Measurements from ENCODE around the gene PCIF1.

Gene PCIF1

DNA sequence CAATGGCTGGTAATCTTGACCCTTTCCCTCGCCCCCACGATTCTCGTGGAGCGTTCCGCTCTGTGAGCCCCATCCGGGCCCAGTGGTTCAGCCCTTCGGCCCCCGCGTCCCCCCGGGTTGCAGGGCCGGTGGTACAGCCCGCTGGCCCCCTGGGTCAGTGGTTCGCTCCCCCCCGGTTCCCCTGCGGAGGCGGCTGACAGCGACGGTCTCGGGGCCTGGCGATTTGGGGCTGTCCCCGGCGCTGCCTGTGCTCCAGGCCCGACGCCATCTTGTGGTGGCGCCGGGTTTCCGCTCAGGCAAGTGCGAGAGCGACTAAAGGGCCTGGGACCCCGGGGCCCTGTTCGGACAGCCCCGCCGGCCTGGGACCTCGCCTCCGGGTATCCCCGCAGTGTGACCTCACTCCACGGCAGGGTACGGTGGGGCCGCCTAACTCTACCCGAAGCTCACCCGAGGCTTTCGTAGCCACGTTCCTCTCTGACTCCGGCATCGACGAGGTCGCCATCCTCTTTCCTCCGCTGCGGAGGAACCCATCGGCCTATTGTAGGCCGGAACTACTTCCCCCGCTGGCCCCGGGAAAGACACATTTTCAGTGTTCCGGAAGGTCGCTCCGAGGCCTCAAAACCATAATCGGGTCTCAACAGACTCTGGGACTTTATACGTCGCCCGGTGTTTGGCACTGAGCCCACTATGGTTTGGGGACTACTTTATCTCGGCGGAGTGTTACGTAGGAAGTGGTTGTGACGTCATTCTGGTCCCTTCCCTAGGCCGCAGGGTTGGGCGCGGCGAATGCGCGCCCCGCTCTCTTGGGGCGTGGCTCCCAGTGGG is 37.4 kb downstream of the PCIF1 start, which contains the start of gene ZNF335 (continued):
- TF ChIP-seq ZNF76 (tag by site-specific recombination; IDR thresholded peaks at IDR 0.05; ENCODE audit: borderline replicate concordance, low read depth) (peak; percentile 91), GLIS2 (tag by site-specific recombination; IDR thresholded peaks at IDR 0.05) (peak; percentile 99), OVOL3 (tag by site-specific recombination; IDR thresholded peaks at IDR 0.05) (peak; percentile 95), ZBTB21 (tag by site-specific recombination; IDR thresholded peaks at IDR 0.05) (peak; percentile 100), ZNF48 (tag by site-specific recombination; IDR thresholded peaks at IDR 0.05) (no peak), ZFHX2 (tag by site-specific recombination; conservative IDR thresholded peaks at IDR 0.05) (peak; percentile 91), SP3 (tag by site-specific recombination; IDR thresholded peaks at IDR 0.05) (peak; percentile 98), MEIS1 (CRISPR knock-in tag; IDR thresholded peaks at IDR 0.05; ENCODE audit: borderline replicate concordance) (no peak), TRIM28 (IDR thresholded peaks at IDR 0.05; ENCODE audit: borderline replicate concordance, low read length) (no peak), ZNF214 (tag by site-specific recombination; IDR thresholded peaks at IDR 0.05; ENCODE audit: borderline replicate concordance) (peak; percentile 41; the same call in 1 of the 2 replicates), SALL2 (tag by site-specific recombination; IDR thresholded peaks at IDR 0.05; ENCODE audit: borderline replicate concordance) (peak; percentile 97), ZNF560 (tag by site-specific recombination; IDR thresholded peaks at IDR 0.05; ENCODE audit: borderline replicate concordance) (no peak), ZNF366 (tag by site-specific recombination; conservative IDR thresholded peaks at IDR 0.05) (peak; percentile 87), ZBTB7A (tag by site-specific recombination; IDR thresholded peaks at IDR 0.05; ENCODE audit: low read depth) (peak; percentile 87; the same call in 1 of the 2 replicates), ZNF132 (tag by site-specific recombination; IDR thresholded peaks at IDR 0.05; ENCODE audit: borderline replicate concordance) (no peak), ZSCAN23 (tag by site-specific recombination; IDR thresholded peaks at IDR 0.05) (peak; percentile 99), ZNF561 (tag by site-specific recombination; IDR thresholded peaks at IDR 0.05; ENCODE audit: borderline replicate concordance) (peak; percentile 99), ZNF792 (tag by site-specific recombination; IDR thresholded peaks at IDR 0.05) (no peak), YY1 (tag by site-specific recombination; IDR thresholded peaks at IDR 0.05) (peak; percentile 96), ZNF248 (tag by site-specific recombination; IDR thresholded peaks at IDR 0.05) (no peak), ZNF140 (tag by site-specific recombination; IDR thresholded peaks at IDR 0.05) (no peak), ZNF830 (tag by site-specific recombination; IDR thresholded peaks at IDR 0.05; ENCODE audit: low read depth) (no peak), ZNF600 (tag by site-specific recombination; IDR thresholded peaks at IDR 0.05) (peak; percentile 56; the same call in 1 of the 2 replicates), ZNF701 (tag by site-specific recombination; IDR thresholded peaks at IDR 0.05) (peak; percentile 74; the same call in 1 of the 2 replicates), ZNF624 (tag by site-specific recombination; IDR thresholded peaks at IDR 0.05) (no peak), ZNF677 (tag by site-specific recombination; IDR thresholded peaks at IDR 0.05) (no peak), TCF7L2 (IDR thresholded peaks at IDR 0.05; ENCODE audit: borderline replicate concordance, low read depth, low read length) (no peak), ZNF202 (tag by site-specific recombination; IDR thresholded peaks at IDR 0.05; ENCODE audit: borderline replicate concordance) (no peak)
- TF ChIP-seq, protein P1, sequence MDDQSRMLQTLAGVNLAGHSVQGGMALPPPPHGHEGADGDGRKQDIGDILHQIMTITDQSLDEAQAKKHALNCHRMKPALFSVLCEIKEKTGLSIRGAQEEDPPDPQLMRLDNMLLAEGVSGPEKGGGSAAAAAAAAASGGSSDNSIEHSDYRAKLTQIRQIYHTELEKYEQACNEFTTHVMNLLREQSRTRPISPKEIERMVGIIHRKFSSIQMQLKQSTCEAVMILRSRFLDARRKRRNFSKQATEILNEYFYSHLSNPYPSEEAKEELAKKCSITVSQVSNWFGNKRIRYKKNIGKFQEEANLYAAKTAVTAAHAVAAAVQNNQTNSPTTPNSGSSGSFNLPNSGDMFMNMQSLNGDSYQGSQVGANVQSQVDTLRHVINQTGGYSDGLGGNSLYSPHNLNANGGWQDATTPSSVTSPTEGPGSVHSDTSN (CRISPR knock-in tag; IDR thresholded peaks at IDR 0.05), result 0 out of 2 replicates have a peak, but pooled peaks have one; percentile 71
- TF ChIP-seq, protein P2, sequence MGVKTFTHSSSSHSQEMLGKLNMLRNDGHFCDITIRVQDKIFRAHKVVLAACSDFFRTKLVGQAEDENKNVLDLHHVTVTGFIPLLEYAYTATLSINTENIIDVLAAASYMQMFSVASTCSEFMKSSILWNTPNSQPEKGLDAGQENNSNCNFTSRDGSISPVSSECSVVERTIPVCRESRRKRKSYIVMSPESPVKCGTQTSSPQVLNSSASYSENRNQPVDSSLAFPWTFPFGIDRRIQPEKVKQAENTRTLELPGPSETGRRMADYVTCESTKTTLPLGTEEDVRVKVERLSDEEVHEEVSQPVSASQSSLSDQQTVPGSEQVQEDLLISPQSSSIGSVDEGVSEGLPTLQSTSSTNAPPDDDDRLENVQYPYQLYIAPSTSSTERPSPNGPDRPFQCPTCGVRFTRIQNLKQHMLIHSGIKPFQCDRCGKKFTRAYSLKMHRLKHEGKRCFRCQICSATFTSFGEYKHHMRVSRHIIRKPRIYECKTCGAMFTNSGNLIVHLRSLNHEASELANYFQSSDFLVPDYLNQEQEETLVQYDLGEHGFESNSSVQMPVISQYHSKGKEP (tag by site-specific recombination; IDR thresholded peaks at IDR 0.05), result 0 out of 2 replicates have a peak, but pooled peaks have one; percentile 26
- TF ChIP-seq, protein P3, sequence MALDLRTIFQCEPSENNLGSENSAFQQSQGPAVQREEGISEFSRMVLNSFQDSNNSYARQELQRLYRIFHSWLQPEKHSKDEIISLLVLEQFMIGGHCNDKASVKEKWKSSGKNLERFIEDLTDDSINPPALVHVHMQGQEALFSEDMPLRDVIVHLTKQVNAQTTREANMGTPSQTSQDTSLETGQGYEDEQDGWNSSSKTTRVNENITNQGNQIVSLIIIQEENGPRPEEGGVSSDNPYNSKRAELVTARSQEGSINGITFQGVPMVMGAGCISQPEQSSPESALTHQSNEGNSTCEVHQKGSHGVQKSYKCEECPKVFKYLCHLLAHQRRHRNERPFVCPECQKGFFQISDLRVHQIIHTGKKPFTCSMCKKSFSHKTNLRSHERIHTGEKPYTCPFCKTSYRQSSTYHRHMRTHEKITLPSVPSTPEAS (tag by site-specific recombination; IDR thresholded peaks at IDR 0.05), result peak; percentile 63; the same call in 1 of the 2 replicates
- TF ChIP-seq, protein P4, sequence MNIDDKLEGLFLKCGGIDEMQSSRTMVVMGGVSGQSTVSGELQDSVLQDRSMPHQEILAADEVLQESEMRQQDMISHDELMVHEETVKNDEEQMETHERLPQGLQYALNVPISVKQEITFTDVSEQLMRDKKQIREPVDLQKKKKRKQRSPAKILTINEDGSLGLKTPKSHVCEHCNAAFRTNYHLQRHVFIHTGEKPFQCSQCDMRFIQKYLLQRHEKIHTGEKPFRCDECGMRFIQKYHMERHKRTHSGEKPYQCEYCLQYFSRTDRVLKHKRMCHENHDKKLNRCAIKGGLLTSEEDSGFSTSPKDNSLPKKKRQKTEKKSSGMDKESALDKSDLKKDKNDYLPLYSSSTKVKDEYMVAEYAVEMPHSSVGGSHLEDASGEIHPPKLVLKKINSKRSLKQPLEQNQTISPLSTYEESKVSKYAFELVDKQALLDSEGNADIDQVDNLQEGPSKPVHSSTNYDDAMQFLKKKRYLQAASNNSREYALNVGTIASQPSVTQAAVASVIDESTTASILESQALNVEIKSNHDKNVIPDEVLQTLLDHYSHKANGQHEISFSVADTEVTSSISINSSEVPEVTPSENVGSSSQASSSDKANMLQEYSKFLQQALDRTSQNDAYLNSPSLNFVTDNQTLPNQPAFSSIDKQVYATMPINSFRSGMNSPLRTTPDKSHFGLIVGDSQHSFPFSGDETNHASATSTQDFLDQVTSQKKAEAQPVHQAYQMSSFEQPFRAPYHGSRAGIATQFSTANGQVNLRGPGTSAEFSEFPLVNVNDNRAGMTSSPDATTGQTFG (tag by site-specific recombination; IDR thresholded peaks at IDR 0.05; ENCODE audit: borderline replicate concordance), result peak; percentile 92
- TF ChIP-seq, protein P5, sequence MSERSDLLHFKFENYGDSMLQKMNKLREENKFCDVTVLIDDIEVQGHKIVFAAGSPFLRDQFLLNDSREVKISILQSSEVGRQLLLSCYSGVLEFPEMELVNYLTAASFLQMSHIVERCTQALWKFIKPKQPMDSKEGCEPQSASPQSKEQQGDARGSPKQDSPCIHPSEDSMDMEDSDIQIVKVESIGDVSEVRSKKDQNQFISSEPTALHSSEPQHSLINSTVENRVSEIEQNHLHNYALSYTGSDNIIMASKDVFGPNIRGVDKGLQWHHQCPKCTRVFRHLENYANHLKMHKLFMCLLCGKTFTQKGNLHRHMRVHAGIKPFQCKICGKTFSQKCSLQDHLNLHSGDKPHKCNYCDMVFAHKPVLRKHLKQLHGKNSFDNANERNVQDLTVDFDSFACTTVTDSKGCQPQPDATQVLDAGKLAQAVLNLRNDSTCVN (tag by site-specific recombination; optimal IDR thresholded peaks at IDR 0.05), result peak; percentile 94

Measured in HEK293 (cell line).